ENCODE data around the gene CHKB. TPM values are rescaled to one million over a fixed set of nuclear protein-coding genes. Genes with fewer than 3 reads are reported as not detected.

Gene CHKB
- total and polyA plus RNA-seq, 2 of the 8 experiments (the other 6 are each of a cell fraction or from before 2014, with no cell fraction given) = 27.9 to 42.2 TPM

GRCh38 chr22:50583294-50583861 is 729 bp upstream of the CHKB start (continued):
- TF ChIP-seq BCL11A (IDR thresholded peaks at IDR 0.05; ENCODE audit: low read depth in 2 of 2, low read length in 2 of 2) (no peak), SIN3A (conservative IDR thresholded peaks at IDR 0.05 in 1 of 2, IDR thresholded peaks at IDR 0.05 in 1 of 2; ENCODE audit: low read depth in 1 of 2, low read length in 2 of 2) (peak in 1 of 2 experiments; percentile 44; a peak in 1 of 4 replicates), ZNF274 (IDR thresholded peaks at IDR 0.05; ENCODE audit: borderline replicate concordance, extremely low read depth, low read length) (no peak), TEAD4 (IDR thresholded peaks at IDR 0.05; ENCODE audit: low read depth, low read length) (no peak), RBBP5 (IDR thresholded peaks at IDR 0.05; ENCODE audit: borderline replicate concordance, low read depth, low read length) (no peak), KDM4A (IDR thresholded peaks at IDR 0.05; ENCODE audit: low read depth, low read length, severe bottlenecking) (peak; percentile 14), CHD7 (IDR thresholded peaks at IDR 0.05; ENCODE audit: insufficient replicate concordance, low read length) (no peak), POLR2AphosphoS5 (IDR thresholded peaks at IDR 0.05; ENCODE audit: low read depth, low read length) (no peak), GABPA (IDR thresholded peaks at IDR 0.05; ENCODE audit: borderline replicate concordance, insufficient read depth, low read length) (0 out of 2 replicates have a peak, but pooled peaks have one; percentile 57)
